NT2/D1 (cell line): ENCODE results near the gene CYBRD1.

Experiments used
- DNase-seq: peaks from one replicate; pipeline ENCODE4 v3.0.0-alpha.2; 2011; ENCODE audit warnings: low read depth, low spot score
- H3K27me3 ChIP-seq: 2 replicates; pipeline ENCODE4 v1.6.0; 2011; ENCODE audit warnings: mild to moderate bottlenecking; ENCODE audit not compliant: insufficient read length, insufficient read depth
- H3K36me3 ChIP-seq: 2 replicates; pipeline ENCODE4 v1.6.1; 2011; ENCODE audit warnings: mild to moderate bottlenecking, low read length, mixed read lengths; ENCODE audit not compliant: insufficient read depth, insufficient read length
- H3K4me1 ChIP-seq: 2 replicates; pipeline ENCODE4 v1.5.1; 2011; ENCODE audit not compliant: insufficient read depth, insufficient read length
- H3K4me3 ChIP-seq: 2 replicates; pipeline ENCODE4 v1.5.1; 2011; ENCODE audit warnings: low read depth; ENCODE audit not compliant: insufficient read length
- H3K9ac ChIP-seq: 2 replicates; pipeline ENCODE4 v1.6.0; 2011; ENCODE audit warnings: low read depth; ENCODE audit not compliant: insufficient read length
- H3K9me3 ChIP-seq: 2 replicates; pipeline ENCODE4 v1.5.1; 2011; ENCODE audit warnings: mild to moderate bottlenecking, low read length; ENCODE audit not compliant: insufficient read depth
- SUZ12 ChIP-seq: IDR thresholded peaks from 2 replicates; pipeline ENCODE4 v1.6.1; 2011; ENCODE audit not compliant: insufficient read length, insufficient read depth; ENCODE audit errors: extremely low read depth
- YY1 ChIP-seq: IDR thresholded peaks from 2 replicates; pipeline ENCODE4 v1.6.1; 2011; ENCODE audit not compliant: insufficient read length, insufficient read depth
- ZNF274 ChIP-seq: IDR thresholded peaks from 2 replicates; pipeline ENCODE4 v1.6.1; 2011; ENCODE audit warnings: mild to moderate bottlenecking, low read depth, low read length

CYBRD1 gene

DNA sequence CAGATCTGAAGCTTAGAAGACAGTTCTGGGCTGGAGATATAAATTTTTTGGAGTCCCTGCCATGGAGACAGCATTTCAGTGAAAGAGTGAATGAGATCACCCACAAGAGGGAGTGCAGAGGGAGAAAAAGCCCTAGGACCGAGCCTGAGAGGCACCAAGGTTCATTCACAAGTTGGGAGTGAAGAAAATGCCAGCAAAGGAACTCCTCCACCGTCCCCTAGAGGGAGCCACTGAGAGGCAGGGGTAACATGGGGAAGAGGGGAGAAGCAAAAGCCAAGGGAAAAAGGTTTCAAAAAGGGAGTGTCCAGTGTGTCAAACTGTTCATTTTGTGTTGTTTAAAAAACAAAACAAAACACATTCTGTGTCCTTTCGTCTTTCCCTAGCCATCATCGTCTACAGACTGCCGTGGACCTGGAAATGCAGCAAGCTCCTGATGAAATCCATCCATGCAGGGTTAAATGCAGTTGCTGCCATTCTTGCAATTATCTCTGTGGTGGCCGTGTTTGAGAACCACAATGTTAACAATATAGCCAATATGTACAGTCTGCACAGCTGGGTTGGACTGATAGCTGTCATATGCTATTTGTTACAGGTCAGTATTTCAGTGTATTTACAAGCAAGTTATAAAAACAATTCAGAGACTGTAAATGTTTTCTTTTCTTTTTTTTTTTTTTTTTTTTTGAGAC is 19.1 kb downstream of the CYBRD1 start:
- no peak for TF ChIP-seq YY1
- TF ChIP-seq ZNF274, result no peak
- TF ChIP-seq SUZ12, result no peak
- H3K36me3 ChIP-seq, result peaks cover 11% of the 10 kb centered on the region
- H3K4me1 ChIP-seq, result no peaks in the 10 kb centered on the region
- no peak overlapping the region for H3K9ac ChIP-seq
- H3K9me3 ChIP-seq, result no peaks in the 10 kb centered on the region
- H3K4me3 ChIP-seq, result no peak overlapping the region
- no peak for DNase-seq
- H3K27me3 ChIP-seq, result no peaks in the 10 kb centered on the region

- Histone ChIP-seq H3K27me3 (no peaks in the 10 kb centered on the region), H3K9ac (no peak overlapping the region), H3K4me1 (no peaks in the 10 kb centered on the region), H3K36me3 (peaks cover 11% of the 10 kb centered on the region), H3K4me3 (no peak overlapping the region), H3K9me3 (no peaks in the 10 kb centered on the region)
- TF ChIP-seq SUZ12, result no peak
- TF ChIP-seq YY1, result no peak
- no peak for TF ChIP-seq ZNF274
- no peak for DNase-seq
Measured at GRCh38 chr2:171545086-171545485, 22.8 kb downstream of the CYBRD1 start.

- Histone ChIP-seq H3K9me3 (no peaks in the 10 kb centered on the region), H3K36me3 (peaks cover 11% of the 10 kb centered on the region), H3K27me3 (no peaks in the 10 kb centered on the region), H3K9ac (no peak overlapping the region), H3K4me3 (no peak overlapping the region), H3K4me1 (no peaks in the 10 kb centered on the region)
- no peak for DNase-seq
- no peak for TF ChIP-seq SUZ12
- TF ChIP-seq ZNF274, result no peak
- no peak for TF ChIP-seq YY1
Measured at GRCh38 chr2:171547256-171547655, 25.0 kb downstream of the CYBRD1 start.

DNA sequence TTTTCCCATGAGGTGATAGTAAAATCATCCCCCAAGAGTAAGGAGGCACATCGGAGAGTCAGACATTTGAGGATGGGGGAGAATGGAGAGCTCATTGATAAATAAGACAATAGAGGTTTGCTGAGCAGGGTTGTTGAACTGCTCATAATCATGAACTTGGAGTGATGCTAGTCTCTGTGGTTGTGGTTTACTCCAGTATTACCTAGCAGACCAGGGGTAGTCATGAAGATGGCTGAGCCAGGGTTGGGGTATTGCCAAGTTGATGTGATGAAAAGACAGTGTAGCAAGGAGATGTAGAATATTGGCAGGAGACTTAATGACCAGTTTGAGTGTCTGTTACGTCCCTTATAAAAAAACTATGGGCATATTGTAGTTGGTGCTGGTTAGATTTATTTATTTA is 25.4 kb downstream of the CYBRD1 start:
- no peak for DNase-seq
- no peaks in the 10 kb centered on the region for H3K4me1 ChIP-seq
- TF ChIP-seq YY1 (no peak), ZNF274 (no peak), SUZ12 (no peak)
- H3K4me3 ChIP-seq, result no peak overlapping the region
- H3K9ac ChIP-seq, result no peak overlapping the region
- H3K27me3 ChIP-seq, result no peaks in the 10 kb centered on the region
- peaks cover 6% of the 10 kb centered on the region for H3K36me3 ChIP-seq
- no peaks in the 10 kb centered on the region for H3K9me3 ChIP-seq

GRCh38 chr2:171550613-171551012 is 28.3 kb downstream of the CYBRD1 start:
- DNase-seq, result no peak
- Histone ChIP-seq H3K4me3 (no peak overlapping the region), H3K27me3 (no peaks in the 10 kb centered on the region), H3K9ac (no peak overlapping the region), H3K9me3 (0 out of 2 replicates have a peak, but pooled peaks cover 4% of the 10 kb centered on the region), H3K4me1 (no peaks in the 10 kb centered on the region), H3K36me3 (peaks cover 11% of the 10 kb centered on the region)
- no peak for TF ChIP-seq ZNF274
- no peak for TF ChIP-seq YY1
- TF ChIP-seq SUZ12, result no peak

- no peaks in the 10 kb centered on the region for H3K27me3 ChIP-seq
- no peak overlapping the region for H3K9ac ChIP-seq
- TF ChIP-seq YY1 (no peak), ZNF274 (no peak), SUZ12 (no peak)
- H3K36me3 ChIP-seq, result peaks cover 13% of the 10 kb centered on the region
- no peak for DNase-seq
- no peaks in the 10 kb centered on the region for H3K4me1 ChIP-seq
- no peak overlapping the region for H3K4me3 ChIP-seq
- 0 out of 2 replicates have a peak, but pooled peaks cover 4% of the 10 kb centered on the region for H3K9me3 ChIP-seq
Measured at GRCh38 chr2:171551836-171552235, 29.6 kb downstream of the CYBRD1 start.

DNA sequence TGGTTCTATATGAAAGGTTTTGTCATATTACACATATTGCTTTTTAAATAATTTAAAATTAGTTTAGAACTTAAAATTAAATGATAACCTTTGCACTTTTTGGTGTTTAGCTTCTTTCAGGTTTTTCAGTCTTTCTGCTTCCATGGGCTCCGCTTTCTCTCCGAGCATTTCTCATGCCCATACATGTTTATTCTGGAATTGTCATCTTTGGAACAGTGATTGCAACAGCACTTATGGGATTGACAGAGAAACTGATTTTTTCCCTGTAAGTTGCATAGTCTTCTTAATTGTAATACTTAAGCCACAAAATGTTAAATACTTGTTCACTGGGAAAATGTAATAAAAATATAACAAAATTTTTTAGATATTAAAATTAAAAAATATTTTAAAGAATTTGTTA is 31.0 kb downstream of the CYBRD1 start:
- Histone ChIP-seq H3K4me3 (no peak overlapping the region), H3K36me3 (peaks cover 13% of the 10 kb centered on the region), H3K27me3 (no peaks in the 10 kb centered on the region), H3K4me1 (no peaks in the 10 kb centered on the region), H3K9me3 (0 out of 2 replicates have a peak, but pooled peaks cover 4% of the 10 kb centered on the region), H3K9ac (no peak overlapping the region)
- no peak for DNase-seq
- TF ChIP-seq YY1 (no peak), ZNF274 (no peak), SUZ12 (no peak)

GRCh38 chr2:171553858-171554257 is 31.6 kb downstream of the CYBRD1 start:
- H3K4me1 ChIP-seq, result no peaks in the 10 kb centered on the region
- H3K9me3 ChIP-seq, result 0 out of 2 replicates have a peak, but pooled peaks cover 4% of the 10 kb centered on the region
- no peaks in the 10 kb centered on the region for H3K27me3 ChIP-seq
- peaks cover 13% of the 10 kb centered on the region for H3K36me3 ChIP-seq
- no peak for DNase-seq
- no peak overlapping the region for H3K9ac ChIP-seq
- TF ChIP-seq ZNF274 (no peak), YY1 (no peak), SUZ12 (no peak)
- H3K4me3 ChIP-seq, result no peak overlapping the region
